Left forelimb (tissue), 1 donor: ENCODE measurements around the gene CCND2.
"Not testable (repeated sequence)": the region's sequence is repeated elsewhere in the genome, so short reads cannot be mapped to it uniquely, and the experiment has no call there.

Source experiments
- DNase-seq: peaks from one replicate; pipeline ENCODE4 v3.0.0-alpha.2; 2018; ENCODE audit warnings: low spot score

The CCND2 gene

GRCh38 chr12:4273652-4274395 lies at the start of gene CCND2:
TSS of gene CCND2 (plus strand) at chr12:4273762. CDS start at chr12:4274041, 279 bp downstream.
- peak; percentile 96 for DNase-seq

- no peak for DNase-seq
Observed at GRCh38 chr12:4224206-4224889, 49.2 kb upstream of the CCND2 start.

- no peak for DNase-seq
Observed at GRCh38 chr12:4225571-4225970, 48.0 kb upstream of the CCND2 start.

- no peak for DNase-seq
Observed at GRCh38 chr12:4227046-4227445, 46.5 kb upstream of the CCND2 start.

- no peak for DNase-seq
Observed at GRCh38 chr12:4228122-4228580, 45.4 kb upstream of the CCND2 start.

- DNase-seq: no peak
Observed at GRCh38 chr12:4230526-4230925, 43.0 kb upstream of the CCND2 start.

GRCh38 chr12:4238577-4238976 lies 35.0 kb upstream of the CCND2 start:
- DNase-seq: no peak

GRCh38 chr12:4239746-4240145 lies 33.8 kb upstream of the CCND2 start:
- DNase-seq: no peak

GRCh38 chr12:4240161-4240783 lies 33.3 kb upstream of the CCND2 start:
- no peak for DNase-seq

GRCh38 chr12:4240981-4241380 lies 32.6 kb upstream of the CCND2 start:
- no peak for DNase-seq

GRCh38 chr12:4241592-4241991 lies 32.0 kb upstream of the CCND2 start:
- DNase-seq: no peak

GRCh38 chr12:4242595-4242994 lies 31.0 kb upstream of the CCND2 start:
- DNase-seq: no peak

GRCh38 chr12:4243091-4243490 lies 30.5 kb upstream of the CCND2 start:
- DNase-seq: no peak

- DNase-seq: not testable (repeated sequence)
Observed at GRCh38 chr12:4243491-4244100, 30.0 kb upstream of the CCND2 start.

GRCh38 chr12:4244868-4245267 lies 28.7 kb upstream of the CCND2 start:
- no peak for DNase-seq

- DNase-seq: no peak
Observed at GRCh38 chr12:4245446-4245845, 28.1 kb upstream of the CCND2 start.

- no peak for DNase-seq
Observed at GRCh38 chr12:4246116-4246515, 27.4 kb upstream of the CCND2 start.

GRCh38 chr12:4250691-4251090 lies 22.9 kb upstream of the CCND2 start:
- DNase-seq: no peak

GRCh38 chr12:4251216-4251891 lies 22.2 kb upstream of the CCND2 start:
- DNase-seq: no peak

- DNase-seq: no peak
Observed at GRCh38 chr12:4251967-4252366, 21.6 kb upstream of the CCND2 start.

- no peak for DNase-seq
Observed at GRCh38 chr12:4252601-4253000, 21.0 kb upstream of the CCND2 start.
